22Rv1 (cell line): ENCODE measurements around the gene MAP4K4.

Experiments used
- ZFX ChIP-seq: fragments of 450-650 bp; IDR thresholded peaks from 2 replicates; pipeline ENCODE4 v1.6.1; 2017; ENCODE audit warnings: antibody characterized with exemption, borderline replicate concordance
- TF ChIP-seq, protein P1 (sequence below): fragments of 450-650 bp; IDR thresholded peaks from 2 replicates; pipeline ENCODE4 v1.5.1; 2017; ENCODE audit warnings: mild to moderate bottlenecking

DNA sequence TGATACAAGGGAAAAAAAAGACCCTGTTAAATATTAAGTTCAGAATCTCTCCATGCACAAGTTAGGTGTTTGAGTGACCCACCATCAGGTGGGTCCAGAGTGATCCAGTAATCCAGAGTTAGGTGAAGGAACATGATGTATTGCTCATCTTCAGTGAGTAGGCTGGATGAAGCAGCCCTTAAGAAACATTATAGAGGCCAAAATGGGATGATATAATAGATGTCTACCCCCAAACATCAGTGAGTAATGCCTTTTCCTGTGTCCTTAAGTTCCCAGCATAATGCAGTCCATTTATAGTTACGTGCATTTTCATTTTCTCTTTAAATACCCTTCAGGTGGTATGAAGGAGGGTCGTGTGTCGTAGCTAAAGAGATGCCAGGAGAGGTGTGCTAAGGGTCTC, 89.6 kb downstream of the MAP4K4 start:
- TF ChIP-seq, protein P1, sequence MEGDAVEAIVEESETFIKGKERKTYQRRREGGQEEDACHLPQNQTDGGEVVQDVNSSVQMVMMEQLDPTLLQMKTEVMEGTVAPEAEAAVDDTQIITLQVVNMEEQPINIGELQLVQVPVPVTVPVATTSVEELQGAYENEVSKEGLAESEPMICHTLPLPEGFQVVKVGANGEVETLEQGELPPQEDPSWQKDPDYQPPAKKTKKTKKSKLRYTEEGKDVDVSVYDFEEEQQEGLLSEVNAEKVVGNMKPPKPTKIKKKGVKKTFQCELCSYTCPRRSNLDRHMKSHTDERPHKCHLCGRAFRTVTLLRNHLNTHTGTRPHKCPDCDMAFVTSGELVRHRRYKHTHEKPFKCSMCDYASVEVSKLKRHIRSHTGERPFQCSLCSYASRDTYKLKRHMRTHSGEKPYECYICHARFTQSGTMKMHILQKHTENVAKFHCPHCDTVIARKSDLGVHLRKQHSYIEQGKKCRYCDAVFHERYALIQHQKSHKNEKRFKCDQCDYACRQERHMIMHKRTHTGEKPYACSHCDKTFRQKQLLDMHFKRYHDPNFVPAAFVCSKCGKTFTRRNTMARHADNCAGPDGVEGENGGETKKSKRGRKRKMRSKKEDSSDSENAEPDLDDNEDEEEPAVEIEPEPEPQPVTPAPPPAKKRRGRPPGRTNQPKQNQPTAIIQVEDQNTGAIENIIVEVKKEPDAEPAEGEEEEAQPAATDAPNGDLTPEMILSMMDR = no peak
- TF ChIP-seq ZFX = no peak
